ENCODE measurements around the gene CASZ1.

- TF ChIP-seq ZNF274 (IDR thresholded peaks at IDR 0.05; ENCODE audit: low read depth, low read length) (no peak), YY1 (IDR thresholded peaks at IDR 0.05; ENCODE audit: insufficient read depth, insufficient read length) (no peak), SUZ12 (IDR thresholded peaks at IDR 0.05; ENCODE audit: extremely low read depth, insufficient read depth, insufficient read length) (no peak)
Observed at GRCh38 chr1:10696977-10697376, 99.5 kb downstream of the CASZ1 start.
